OCI-LY3 (cell line): ENCODE results near the gene PLAA.

Experiments used
- H2AFZ ChIP-seq: fragments of 200-600, 300-600 bp; shearing (Covaris generic); 2 replicates; pipeline ENCODE4 v1.6.0; 2014; ENCODE audit warnings: antibody characterized with exemption, low read depth, low read length
- H3K27ac ChIP-seq: fragments of 200-600, 300-600 bp; sonication (generic); 2 replicates; pipeline ENCODE4 v1.5.1; 2014; ENCODE audit warnings: mild to moderate bottlenecking, low read length, moderate library complexity, mixed read lengths
- H3K27me3 ChIP-seq: fragments of 200-600, 300-600 bp; sonication (generic); 2 replicates; pipeline ENCODE4 v1.6.1; 2014; ENCODE audit warnings: low read depth, low read length, mixed read lengths
- H3K36me3 ChIP-seq: fragments of 200-600, 300-600 bp; sonication (generic); replicated peaks from 2 replicates; pipeline ENCODE3; 2014; ENCODE audit warnings: low read depth, low read length, mixed read lengths
- H3K4me1 ChIP-seq: fragments of 300-600, 200-600 bp; sonication (generic); 2 replicates; pipeline ENCODE4 v1.6.1; 2014; ENCODE audit warnings: low read length, mixed read lengths
- H3K4me2 ChIP-seq: fragments of 200-600, 300-600 bp; sonication (generic); 2 replicates; pipeline ENCODE4 v1.6.1; 2014; ENCODE audit warnings: low read length, mixed read lengths
- H3K4me3 ChIP-seq: fragments of 300-600, 200-600 bp; sonication (generic); 2 replicates; pipeline ENCODE4 v1.5.1; 2014; ENCODE audit warnings: antibody characterized with exemption, mild to moderate bottlenecking, low read length, moderate library complexity
- H3K79me2 ChIP-seq: fragments of 300-600, 200-600 bp; shearing (Covaris generic); 2 replicates; pipeline ENCODE4 v1.6.1; 2014; ENCODE audit warnings: mild to moderate bottlenecking, low read length, mixed read lengths
- H3K9ac ChIP-seq: fragments of 300-600, 200-600 bp; shearing (Covaris generic); 2 replicates; pipeline ENCODE4 v1.6.0; 2014; ENCODE audit warnings: mild to moderate bottlenecking, low read length, moderate library complexity
- H3K9me3 ChIP-seq: fragments of 200-600, 300-600 bp; shearing (Covaris generic); 2 replicates; pipeline ENCODE4 v1.6.1; 2014; ENCODE audit warnings: low read length, mixed read lengths; ENCODE audit not compliant: insufficient read depth
- H4K20me1 ChIP-seq: fragments of 200-600, 300-600 bp; sonication (generic); 2 replicates; pipeline ENCODE4 v1.6.1; 2016; ENCODE audit warnings: low read length, mixed read lengths; ENCODE audit not compliant: insufficient read depth
- EZH2phosphoT487 ChIP-seq: fragments of 200-600 bp; shearing (Covaris generic); IDR thresholded peaks from 2 replicates; pipeline ENCODE4 v1.6.1; 2018; ENCODE audit warnings: antibody characterized with exemption, mixed run types, low read depth
- TF ChIP-seq, protein P1 (sequence below): fragments of 200-600, 300-600 bp; sonication (generic); IDR thresholded peaks from 2 replicates; pipeline ENCODE4 v1.5.1; 2014; ENCODE audit warnings: antibody characterized with exemption, low read length, low read depth

Gene PLAA

DNA sequence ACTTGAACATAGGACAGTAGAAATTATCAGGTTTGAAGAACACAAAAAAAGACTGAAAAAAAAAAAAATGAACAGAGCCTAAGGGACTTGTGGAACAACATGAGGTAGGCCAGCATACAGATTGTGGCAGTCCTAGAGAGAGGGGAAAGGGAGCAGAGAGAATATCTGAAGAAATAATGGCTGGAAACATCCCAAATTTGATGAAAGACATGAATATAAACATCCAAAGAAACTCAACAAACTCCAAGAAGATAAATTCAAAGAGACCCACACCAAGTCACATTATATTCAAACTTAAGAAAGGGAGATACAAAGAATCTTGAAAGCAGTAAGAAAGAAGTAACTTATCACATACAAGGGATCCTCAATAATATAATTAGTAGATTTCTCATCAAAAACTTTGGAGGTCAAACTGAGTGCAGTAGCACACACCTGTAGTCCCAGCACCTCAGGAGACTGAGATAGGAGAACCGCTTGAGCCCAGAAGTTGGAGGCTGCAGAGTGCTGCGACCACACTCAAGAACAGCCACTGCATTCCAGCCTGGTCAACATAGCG, 9.1 kb downstream of the PLAA start:
- Histone ChIP-seq H3K4me2 (no peak overlapping the region), H3K27me3 (no peaks in the 10 kb centered on the region), H3K36me3 (no peaks in the 10 kb centered on the region), H3K4me1 (no peaks in the 10 kb centered on the region), H4K20me1 (peaks cover 23% of the 10 kb centered on the region; the same call in 1 of the 2 replicates), H3K9ac (no peak overlapping the region), H3K79me2 (peaks cover 90% of the 10 kb centered on the region), H3K27ac (no peak overlapping the region), H2AFZ (no peak overlapping the region), H3K9me3 (no peaks in the 10 kb centered on the region), H3K4me3 (no peak overlapping the region)
- TF ChIP-seq, protein P1, sequence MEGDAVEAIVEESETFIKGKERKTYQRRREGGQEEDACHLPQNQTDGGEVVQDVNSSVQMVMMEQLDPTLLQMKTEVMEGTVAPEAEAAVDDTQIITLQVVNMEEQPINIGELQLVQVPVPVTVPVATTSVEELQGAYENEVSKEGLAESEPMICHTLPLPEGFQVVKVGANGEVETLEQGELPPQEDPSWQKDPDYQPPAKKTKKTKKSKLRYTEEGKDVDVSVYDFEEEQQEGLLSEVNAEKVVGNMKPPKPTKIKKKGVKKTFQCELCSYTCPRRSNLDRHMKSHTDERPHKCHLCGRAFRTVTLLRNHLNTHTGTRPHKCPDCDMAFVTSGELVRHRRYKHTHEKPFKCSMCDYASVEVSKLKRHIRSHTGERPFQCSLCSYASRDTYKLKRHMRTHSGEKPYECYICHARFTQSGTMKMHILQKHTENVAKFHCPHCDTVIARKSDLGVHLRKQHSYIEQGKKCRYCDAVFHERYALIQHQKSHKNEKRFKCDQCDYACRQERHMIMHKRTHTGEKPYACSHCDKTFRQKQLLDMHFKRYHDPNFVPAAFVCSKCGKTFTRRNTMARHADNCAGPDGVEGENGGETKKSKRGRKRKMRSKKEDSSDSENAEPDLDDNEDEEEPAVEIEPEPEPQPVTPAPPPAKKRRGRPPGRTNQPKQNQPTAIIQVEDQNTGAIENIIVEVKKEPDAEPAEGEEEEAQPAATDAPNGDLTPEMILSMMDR: no peak
- no peak for TF ChIP-seq EZH2phosphoT487

GRCh38 chr9:26935847-26936246, 11.2 kb downstream of the PLAA start:
- H3K4me3 ChIP-seq: no peak overlapping the region
- peaks cover 16% of the 10 kb centered on the region; the same call in 1 of the 2 replicates for H4K20me1 ChIP-seq
- H3K27ac ChIP-seq: no peak overlapping the region
- H3K9ac ChIP-seq: no peak overlapping the region
- no peaks in the 10 kb centered on the region for H3K36me3 ChIP-seq
- H3K9me3 ChIP-seq: no peaks in the 10 kb centered on the region
- no peaks in the 10 kb centered on the region for H3K4me1 ChIP-seq
- no peak for TF ChIP-seq EZH2phosphoT487
- TF ChIP-seq, protein P1: no peak
- no peak overlapping the region for H3K4me2 ChIP-seq
- H2AFZ ChIP-seq: no peak overlapping the region
- no peaks in the 10 kb centered on the region for H3K27me3 ChIP-seq
- H3K79me2 ChIP-seq: peaks cover 83% of the 10 kb centered on the region

DNA sequence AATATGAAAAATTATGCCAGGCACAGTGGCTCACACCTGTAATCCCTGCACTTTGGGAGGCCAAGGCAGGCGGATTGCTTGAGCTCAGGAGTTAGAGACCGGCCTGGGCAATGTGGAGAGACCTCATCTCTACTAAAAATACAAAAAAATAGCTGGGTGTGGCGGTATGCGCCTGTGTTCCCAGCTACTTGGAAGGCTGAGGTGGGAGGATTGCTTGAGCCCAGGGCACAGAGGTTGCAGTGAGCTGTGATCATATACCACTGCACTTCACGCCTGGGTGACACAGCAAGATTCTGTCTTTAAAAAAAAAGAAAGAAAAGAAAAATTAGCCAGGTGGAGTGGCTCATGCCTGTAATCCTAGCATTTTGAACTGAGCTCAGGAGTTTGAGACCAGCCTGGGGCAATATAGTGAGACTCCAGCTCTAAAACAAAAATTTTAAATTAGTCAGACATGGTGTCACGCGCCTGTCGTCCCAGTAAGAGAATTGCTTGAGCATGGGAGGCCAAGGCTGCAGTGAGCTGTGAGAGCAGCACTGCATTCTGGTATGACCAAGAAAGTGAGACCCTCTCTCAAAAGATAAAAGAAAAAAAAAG, 18.0 kb downstream of the PLAA start:
- no peak overlapping the region for H2AFZ ChIP-seq
- H3K27me3 ChIP-seq: no peaks in the 10 kb centered on the region
- no peak overlapping the region for H3K27ac ChIP-seq
- no peak overlapping the region for H3K4me2 ChIP-seq
- no peaks in the 10 kb centered on the region for H3K9me3 ChIP-seq
- TF ChIP-seq, protein P1: no peak
- no peak for TF ChIP-seq EZH2phosphoT487
- no peaks in the 10 kb centered on the region for H4K20me1 ChIP-seq
- no peak overlapping the region for H3K9ac ChIP-seq
- peaks cover 32% of the 10 kb centered on the region for H3K36me3 ChIP-seq
- no peaks in the 10 kb centered on the region for H3K4me1 ChIP-seq
- H3K79me2 ChIP-seq: peaks cover 20% of the 10 kb centered on the region
- H3K4me3 ChIP-seq: no peak overlapping the region

GRCh38 chr9:26925609-26926008, 21.4 kb downstream of the PLAA start:
- peaks cover 1% of the 10 kb centered on the region; the same call in 1 of the 2 replicates for H3K79me2 ChIP-seq
- no peaks in the 10 kb centered on the region for H3K9me3 ChIP-seq
- H3K36me3 ChIP-seq: peaks cover 53% of the 10 kb centered on the region
- H3K27ac ChIP-seq: no peak overlapping the region
- H2AFZ ChIP-seq: no peak overlapping the region
- no peaks in the 10 kb centered on the region for H4K20me1 ChIP-seq
- H3K4me1 ChIP-seq: no peaks in the 10 kb centered on the region
- H3K27me3 ChIP-seq: no peaks in the 10 kb centered on the region
- H3K9ac ChIP-seq: no peak overlapping the region
- TF ChIP-seq EZH2phosphoT487: no peak
- TF ChIP-seq, protein P1: no peak
- H3K4me2 ChIP-seq: no peak overlapping the region
- H3K4me3 ChIP-seq: no peak overlapping the region
